HEK293T (cell line): ENCODE measurements around the gene AIMP1.

Experiments used
- CTCF ChIA-PET: fragments of 350-600 bp; formaldehyde crosslinking; extraction: SDS; loops from one replicate; lab custom pipeline; 2021; ENCODE audit warnings: antibody characterized with exemption, inconsistent platforms; lab: Yijun Ruan, JAX
- POLR2A ChIA-PET: fragments of 350-600 bp; formaldehyde crosslinking; extraction: SDS; loops from one replicate; lab custom pipeline; 2020; ENCODE audit warnings: antibody characterized with exemption, inconsistent platforms; lab: Yijun Ruan, JAX
- DNase-seq: peaks from one replicate; pipeline ENCODE4 v3.0.0; 2012; ENCODE audit warnings: mixed read lengths; ENCODE audit errors: extremely low spot score
- ARNT ChIP-seq: fragments of 450-650 bp; IDR thresholded peaks from 2 replicates; pipeline ENCODE4 v1.6.1; 2017; ENCODE audit warnings: mild to moderate bottlenecking
- BHLHE40 ChIP-seq: fragments of 450-650 bp; IDR thresholded peaks from 2 replicates; pipeline ENCODE4 v1.6.1; 2016; ENCODE audit warnings: mild to moderate bottlenecking, moderate library complexity, borderline replicate concordance
- CTBP1 ChIP-seq: fragments of 450-650 bp; IDR thresholded peaks from 2 replicates; pipeline ENCODE4 v1.6.1; 2016; ENCODE audit warnings: borderline replicate concordance
- ELF4 ChIP-seq: fragments of 450-650 bp; IDR thresholded peaks from 2 replicates; pipeline ENCODE4 v1.6.1; 2017; ENCODE audit warnings: antibody characterized with exemption
- FOXA1 ChIP-seq: fragments of 450-650 bp; IDR thresholded peaks from 2 replicates; pipeline ENCODE4 v1.6.1; 2016; ENCODE audit warnings: mild to moderate bottlenecking
- FOXK2 ChIP-seq: fragments of 450-650 bp; IDR thresholded peaks from 2 replicates; pipeline ENCODE4 v1.6.1; 2016; ENCODE audit warnings: mild to moderate bottlenecking
- FOXM1 ChIP-seq: fragments of 450-650 bp; IDR thresholded peaks from 2 replicates; pipeline ENCODE4 v1.6.1; 2017; ENCODE audit warnings: mild to moderate bottlenecking, borderline replicate concordance
- HDGF ChIP-seq: fragments of 450-650 bp; IDR thresholded peaks from 2 replicates; pipeline ENCODE4 v1.6.1; 2017; ENCODE audit warnings: antibody characterized with exemption, borderline replicate concordance
- L3MBTL2 ChIP-seq: fragments of 450-650 bp; conservative IDR thresholded peaks from 2 replicates; pipeline ENCODE4 v1.6.1; 2016; ENCODE audit warnings: mild to moderate bottlenecking
- LEF1 ChIP-seq: fragments of 450-650 bp; IDR thresholded peaks from 2 replicates; pipeline ENCODE4 v1.6.1; 2017; ENCODE audit warnings: mild to moderate bottlenecking, borderline replicate concordance
- NFRKB ChIP-seq: fragments of 450-650 bp; IDR thresholded peaks from 2 replicates; pipeline ENCODE4 v1.6.1; 2016; ENCODE audit warnings: mild to moderate bottlenecking, moderate library complexity
- PKNOX1 ChIP-seq: fragments of 450-650 bp; IDR thresholded peaks from 2 replicates; pipeline ENCODE4 v1.6.1; 2016
- SP1 ChIP-seq: fragments of 450-650 bp; IDR thresholded peaks from 2 replicates; pipeline ENCODE4 v1.6.1; 2017
- SUZ12 ChIP-seq: fragments of 450-650 bp; IDR thresholded peaks from 2 replicates; pipeline ENCODE4 v1.6.1; 2016; ENCODE audit warnings: mild to moderate bottlenecking
- TARDBP ChIP-seq: fragments of 450-650 bp; IDR thresholded peaks from 2 replicates; pipeline ENCODE4 v1.6.1; 2016
- ZNF384 ChIP-seq: fragments of 450-650 bp; IDR thresholded peaks from 2 replicates; pipeline ENCODE4 v1.6.1; 2016

AIMP1 gene

GRCh38 chr4:106339431-106339830, 23.1 kb downstream of the AIMP1 start:
- DNase-seq: no peak
- ChIA-PET CTCF (no interaction called here), POLR2A (no interaction called here)
- TF ChIP-seq FOXA1 (no peak), ARNT (no peak), BHLHE40 (no peak), TARDBP (no peak), L3MBTL2 (no peak), FOXK2 (no peak), LEF1 (no peak), SUZ12 (no peak), FOXM1 (no peak), ELF4 (no peak), HDGF (no peak), NFRKB (no peak), CTBP1 (no peak)

- no peak for DNase-seq
- POLR2A ChIA-PET: no interaction called here
- TF ChIP-seq PKNOX1 (no peak), L3MBTL2 (no peak), SP1 (no peak), FOXM1 (no peak), BHLHE40 (no peak), FOXA1 (no peak)
- CTCF ChIA-PET: no interaction called here
These were observed 24.4 kb downstream of the AIMP1 start for GRCh38 chr4:106340774-106341173.

- TF ChIP-seq ARNT: no peak
- no peak for TF ChIP-seq PKNOX1
- no peak for TF ChIP-seq FOXA1
- no peak for TF ChIP-seq ZNF384
- no peak for TF ChIP-seq CTBP1
- no peak for TF ChIP-seq FOXM1
- TF ChIP-seq SP1: no peak
- TF ChIP-seq LEF1: no peak
- TF ChIP-seq FOXK2: no peak
- POLR2A ChIA-PET: no interaction called here
- CTCF ChIA-PET: no interaction called here
- no peak for DNase-seq
These were observed 27.7 kb downstream of the AIMP1 start for GRCh38 chr4:106343865-106344646.

- POLR2A ChIA-PET: no interaction called here
- no peak for TF ChIP-seq HDGF
- no peak for TF ChIP-seq L3MBTL2
- no peak for TF ChIP-seq BHLHE40
- no peak for TF ChIP-seq SP1
- no peak for TF ChIP-seq FOXK2
- no peak for TF ChIP-seq CTBP1
- TF ChIP-seq SUZ12: no peak
- no peak for TF ChIP-seq NFRKB
- TF ChIP-seq FOXM1: no peak
- TF ChIP-seq TARDBP: no peak
- TF ChIP-seq LEF1: no peak
- TF ChIP-seq ARNT: no peak
- TF ChIP-seq ELF4: no peak
These were observed 28.3 kb downstream of the AIMP1 start for GRCh38 chr4:106344647-106344970.

GRCh38 chr4:106347167-106347566, 30.8 kb downstream of the AIMP1 start:
- CTCF ChIA-PET: no interaction called here
- POLR2A ChIA-PET: no interaction called here
- no peak for DNase-seq
- TF ChIP-seq L3MBTL2: no peak
- no peak for TF ChIP-seq FOXA1
- no peak for TF ChIP-seq ZNF384
- no peak for TF ChIP-seq HDGF
- no peak for TF ChIP-seq ELF4
- TF ChIP-seq SUZ12: no peak
- no peak for TF ChIP-seq FOXK2
- TF ChIP-seq NFRKB: no peak
- TF ChIP-seq SP1: no peak
- TF ChIP-seq TARDBP: no peak
- no peak for TF ChIP-seq ARNT
- TF ChIP-seq BHLHE40: no peak
- TF ChIP-seq CTBP1: no peak
- no peak for TF ChIP-seq LEF1
- TF ChIP-seq FOXM1: no peak
- TF ChIP-seq PKNOX1: no peak

More at GRCh38 chr4:106344647-106344970, 28.3 kb downstream of the AIMP1 start:
- CTCF ChIA-PET: no interaction called here
- DNase-seq: no peak

- CTCF ChIA-PET: interaction anchor here (0.6 kb wide), 1 partner anchor 164 kb away, joined by 3 read pairs; no protein-coding TSS in a partner anchor
- no peak for DNase-seq
- no peak for TF ChIP-seq SUZ12
- TF ChIP-seq NFRKB: no peak
- no peak for TF ChIP-seq L3MBTL2
- TF ChIP-seq FOXK2: no peak
- no peak for TF ChIP-seq SP1
- TF ChIP-seq ARNT: no peak
- no peak for TF ChIP-seq CTBP1
- TF ChIP-seq BHLHE40: no peak
- POLR2A ChIA-PET: no interaction called here
These were observed 34.7 kb downstream of the AIMP1 start for GRCh38 chr4:106351016-106351415.
